ENCODE results near the gene MED10.

The MED10 gene

DNA sequence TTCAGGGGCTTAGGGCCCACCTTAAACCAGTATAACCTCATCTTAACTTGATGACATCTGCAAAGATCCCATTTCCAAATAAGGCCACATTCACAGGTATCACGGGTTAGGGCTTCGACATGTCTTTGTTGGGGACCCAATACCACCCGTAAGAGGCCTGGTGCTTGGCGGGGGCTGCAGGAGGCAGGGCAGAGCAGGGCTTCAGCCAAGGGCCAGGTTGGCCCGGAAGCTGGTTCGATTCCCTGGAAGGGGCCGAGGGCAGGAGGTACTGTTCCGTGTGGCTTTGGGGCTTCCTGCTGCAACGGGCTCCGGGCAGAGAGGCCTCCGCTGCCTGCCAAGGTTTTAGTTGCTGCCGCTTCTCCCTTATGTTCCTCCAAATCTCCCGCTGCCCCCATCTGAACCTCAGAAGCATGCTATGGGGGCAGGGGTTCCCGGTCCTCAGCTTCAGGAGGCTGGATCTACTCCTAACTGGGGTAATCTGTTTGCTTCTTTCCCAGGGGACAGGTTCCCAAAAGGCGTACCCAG, 29.8 kb downstream of the MED10 start:
- no peak for DNase-seq

DNA sequence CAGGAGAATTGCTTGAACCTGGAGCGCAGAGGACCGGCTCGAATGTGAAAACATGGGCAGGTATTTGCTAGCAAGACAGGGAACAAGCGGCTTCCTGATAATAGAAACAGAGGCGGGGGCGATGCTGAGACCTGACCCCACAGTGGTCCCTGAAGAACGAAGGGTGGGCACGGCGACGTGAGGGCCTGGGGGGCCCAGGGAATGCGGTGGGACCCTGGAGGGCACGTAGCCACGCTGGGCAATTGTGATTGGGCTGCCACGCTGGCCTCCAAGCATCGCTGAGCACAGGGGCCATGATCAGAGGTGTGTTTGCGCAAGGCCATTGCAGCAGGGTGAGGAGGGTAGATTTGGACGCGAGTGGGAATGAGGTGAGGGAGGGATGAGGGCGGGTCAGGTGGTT, 30.7 kb downstream of the MED10 start:
- DNase-seq = no peak

DNA sequence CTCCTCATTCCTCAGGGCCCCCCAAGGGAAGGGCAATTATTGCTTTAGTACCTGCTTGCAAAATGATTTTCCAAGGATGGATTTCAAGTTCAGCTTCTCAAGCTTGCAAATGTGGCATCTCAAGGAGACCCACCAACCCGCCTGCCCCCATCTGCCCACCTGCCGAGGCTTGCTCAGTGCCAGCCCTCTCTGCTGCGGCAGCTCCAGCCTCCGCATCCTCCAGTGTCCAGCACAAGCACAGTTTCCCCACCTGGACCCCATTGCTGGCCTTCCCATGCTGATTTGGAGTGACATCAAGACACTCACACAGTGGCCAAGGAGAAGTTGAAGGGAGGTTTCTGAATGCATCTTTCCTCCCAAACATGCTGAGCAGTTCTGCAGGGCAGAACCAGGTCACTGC, 31.2 kb downstream of the MED10 start:
- no peak for DNase-seq

GRCh38 chr5:6344593-6344989, 33.8 kb downstream of the MED10 start:
- no peak for DNase-seq

DNA sequence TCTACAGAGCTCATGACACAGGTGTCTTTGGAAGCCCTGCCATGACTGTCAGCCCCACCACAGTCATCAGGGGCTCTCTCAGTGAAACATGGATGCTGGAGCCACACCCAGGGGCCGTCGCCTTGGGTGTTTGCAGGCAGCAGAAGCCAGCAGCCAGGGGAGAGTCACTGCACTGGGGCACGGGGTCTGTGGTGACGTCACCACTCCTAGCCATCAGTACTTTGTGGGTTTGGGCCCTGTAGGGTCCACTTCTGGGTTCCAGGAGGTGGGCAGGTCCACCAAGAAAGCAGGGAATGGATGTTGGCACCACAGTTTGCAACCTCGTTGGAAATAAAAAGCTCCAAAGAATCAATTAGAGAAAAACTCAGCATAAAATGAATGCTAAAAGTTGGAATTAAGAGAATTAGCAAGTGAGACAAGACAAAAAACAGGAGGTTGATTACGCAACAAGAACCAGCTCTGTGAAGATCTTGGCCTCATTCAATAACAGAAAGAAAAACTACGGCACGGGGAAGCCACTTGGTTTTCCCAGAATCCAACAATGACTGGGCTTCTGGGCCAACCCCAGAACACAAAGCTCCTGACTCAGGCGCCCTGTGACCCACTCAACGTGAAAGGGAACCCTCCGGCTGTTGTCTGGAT, 34.3 kb downstream of the MED10 start:
- DNase-seq = no peak

DNA sequence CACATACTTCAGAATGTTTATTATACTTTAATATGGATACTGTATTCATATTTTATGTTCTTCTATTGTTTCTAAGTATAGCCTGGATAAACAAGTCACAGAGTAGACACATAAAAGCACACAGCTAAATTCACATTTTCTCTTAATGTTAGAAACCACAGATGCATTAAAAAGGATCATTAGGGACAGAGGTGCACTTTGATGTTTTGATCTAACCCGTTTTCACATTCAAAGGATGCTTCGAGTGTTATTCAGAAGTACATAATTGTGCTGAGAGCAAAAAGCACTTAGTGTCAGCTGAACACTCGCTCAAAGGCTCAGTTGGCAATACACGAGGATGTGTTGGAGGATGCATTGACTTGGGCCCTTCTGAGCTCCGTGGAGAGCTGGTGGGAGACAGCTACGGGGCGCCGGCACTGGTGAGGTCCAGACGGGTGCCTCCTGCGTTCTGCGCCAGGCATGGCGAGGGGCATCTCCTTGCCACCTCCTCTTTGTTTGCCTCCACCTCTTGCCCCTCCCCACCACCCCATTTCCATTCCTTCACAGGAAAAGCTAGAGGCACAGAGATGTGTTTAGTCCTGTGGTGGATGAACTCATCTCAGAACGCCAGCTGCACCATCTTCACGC, 35.5 kb downstream of the MED10 start:
- DNase-seq = no peak

GRCh38 chr5:6340100-6340499, 38.2 kb downstream of the MED10 start:
- DNase-seq = no peak

DNA sequence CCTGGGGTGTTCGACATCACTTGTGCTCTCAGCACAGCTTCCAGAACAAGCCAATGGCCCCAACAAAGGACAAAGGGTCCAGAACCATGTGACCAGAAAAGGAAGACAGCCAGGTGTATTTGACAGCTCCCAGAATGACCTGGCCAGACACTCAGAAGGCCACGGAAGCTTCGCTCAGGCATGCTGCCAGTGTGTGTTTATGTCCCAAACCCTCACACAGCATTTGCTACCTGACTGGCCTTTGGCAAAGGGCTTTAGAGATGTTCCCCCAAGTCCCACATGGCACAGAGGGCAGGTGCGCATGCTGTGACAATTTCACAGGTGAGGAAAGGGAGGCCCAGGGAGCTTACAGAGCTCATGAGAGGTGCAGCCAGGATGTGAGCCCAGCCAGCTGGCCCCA, 39.5 kb downstream of the MED10 start:
- no peak for DNase-seq

- DNase-seq = no peak
Measured at GRCh38 chr5:6338135-6338534, 40.2 kb downstream of the MED10 start.

DNA sequence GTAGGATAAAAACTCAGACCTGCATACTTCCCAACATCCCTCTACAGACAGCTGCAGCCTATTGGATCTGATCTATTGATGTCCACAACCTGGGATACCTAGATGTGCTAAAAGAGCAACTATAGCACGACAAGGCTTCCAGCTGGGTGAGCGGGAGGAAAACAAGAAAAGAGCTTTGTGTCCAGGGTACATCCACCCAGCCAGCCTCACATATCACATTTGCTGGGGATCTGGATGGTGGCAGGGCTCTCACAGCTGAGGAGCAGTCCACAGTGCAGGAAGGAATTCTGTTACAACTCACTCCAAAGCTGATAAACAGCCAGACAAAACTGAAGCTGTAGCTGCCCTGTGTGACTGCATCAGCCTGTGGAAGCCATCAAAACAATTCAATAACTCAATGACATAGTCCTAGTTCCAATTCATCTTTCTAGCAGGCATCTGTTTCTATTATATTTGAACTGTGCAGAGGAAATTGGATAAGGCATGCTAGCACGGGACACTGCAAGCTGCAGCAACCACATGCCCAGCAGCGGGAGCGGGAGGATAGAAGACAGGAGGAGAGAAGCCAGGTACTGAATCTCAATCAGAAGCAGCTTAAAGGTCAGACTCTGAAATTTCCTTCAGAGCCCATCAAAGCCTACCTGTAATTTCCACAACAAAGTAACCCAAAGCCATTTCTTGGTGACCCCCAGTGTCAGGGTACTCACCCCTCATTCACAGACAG, 45.0 kb downstream of the MED10 start:
- peak; percentile 10 for DNase-seq

DNA sequence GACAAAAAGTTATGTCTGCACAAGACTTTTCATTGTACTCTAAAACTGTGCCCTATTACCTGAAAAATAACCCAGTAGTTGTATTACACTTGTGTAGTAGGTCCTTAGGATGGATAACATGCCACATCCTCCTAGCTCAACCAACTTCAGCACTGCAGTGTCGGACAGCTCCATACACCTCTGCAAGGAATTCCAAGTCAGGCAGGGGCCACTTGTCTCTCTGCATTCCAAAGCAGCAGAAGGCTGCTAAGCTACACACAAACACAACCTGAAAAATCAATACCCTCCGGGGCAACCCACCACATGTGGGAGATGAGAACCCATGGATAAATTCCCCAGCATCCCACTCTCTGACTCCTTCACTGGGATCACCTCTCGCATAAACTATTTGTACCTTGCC, 50.2 kb downstream of the MED10 start:
- DNase-seq = no peak

GRCh38 chr5:6326776-6327175, 51.6 kb downstream of the MED10 start:
- DNase-seq = no peak

GRCh38 chr5:6322163-6322713, 56.1 kb downstream of the MED10 start:
- DNase-seq = no peak
